GM18867 (cell line): ENCODE measurements around the gene JMJD1C.
"Not testable (repeated sequence)": the region's sequence is repeated elsewhere in the genome, so short reads cannot be mapped to it uniquely, and the experiment has no call there.

Experiments
- ATAC-seq: cut with Tn5 transposase; IDR thresholded peaks from one replicate; pipeline ENCODE4 v1.9.1; 2021; ENCODE audit warnings: mild to moderate bottlenecking, moderate library complexity; ENCODE audit not compliant: unreplicated experiment

Gene JMJD1C, protein sequence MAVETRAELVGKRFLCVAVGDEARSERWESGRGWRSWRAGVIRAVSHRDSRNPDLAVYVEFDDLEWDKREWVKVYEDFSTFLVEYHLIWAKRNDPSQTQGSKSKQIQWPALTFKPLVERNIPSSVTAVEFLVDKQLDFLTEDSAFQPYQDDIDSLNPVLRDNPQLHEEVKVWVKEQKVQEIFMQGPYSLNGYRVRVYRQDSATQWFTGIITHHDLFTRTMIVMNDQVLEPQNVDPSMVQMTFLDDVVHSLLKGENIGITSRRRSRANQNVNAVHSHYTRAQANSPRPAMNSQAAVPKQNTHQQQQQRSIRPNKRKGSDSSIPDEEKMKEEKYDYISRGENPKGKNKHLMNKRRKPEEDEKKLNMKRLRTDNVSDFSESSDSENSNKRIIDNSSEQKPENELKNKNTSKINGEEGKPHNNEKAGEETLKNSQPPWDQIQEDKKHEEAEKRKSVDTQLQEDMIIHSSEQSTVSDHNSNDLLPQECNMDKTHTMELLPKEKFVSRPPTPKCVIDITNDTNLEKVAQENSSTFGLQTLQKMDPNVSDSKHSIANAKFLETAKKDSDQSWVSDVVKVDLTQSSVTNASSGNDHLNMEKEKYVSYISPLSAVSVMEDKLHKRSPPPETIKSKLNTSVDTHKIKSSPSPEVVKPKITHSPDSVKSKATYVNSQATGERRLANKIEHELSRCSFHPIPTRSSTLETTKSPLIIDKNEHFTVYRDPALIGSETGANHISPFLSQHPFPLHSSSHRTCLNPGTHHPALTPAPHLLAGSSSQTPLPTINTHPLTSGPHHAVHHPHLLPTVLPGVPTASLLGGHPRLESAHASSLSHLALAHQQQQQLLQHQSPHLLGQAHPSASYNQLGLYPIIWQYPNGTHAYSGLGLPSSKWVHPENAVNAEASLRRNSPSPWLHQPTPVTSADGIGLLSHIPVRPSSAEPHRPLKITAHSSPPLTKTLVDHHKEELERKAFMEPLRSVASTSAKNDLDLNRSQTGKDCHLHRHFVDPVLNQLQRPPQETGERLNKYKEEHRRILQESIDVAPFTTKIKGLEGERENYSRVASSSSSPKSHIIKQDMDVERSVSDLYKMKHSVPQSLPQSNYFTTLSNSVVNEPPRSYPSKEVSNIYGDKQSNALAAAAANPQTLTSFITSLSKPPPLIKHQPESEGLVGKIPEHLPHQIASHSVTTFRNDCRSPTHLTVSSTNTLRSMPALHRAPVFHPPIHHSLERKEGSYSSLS (N-terminal part only)

GRCh38 chr10:63465293-63466143 lies at the start of gene JMJD1C:
TSS of gene JMJD1C (minus strand) at chr10:63465977. CDS start at chr10:63465662, 315 bp downstream.
- ATAC-seq = peak; percentile 75

GRCh38 chr10:63515002-63515763 lies 49.4 kb upstream of the JMJD1C start:
- no peak for ATAC-seq

DNA sequence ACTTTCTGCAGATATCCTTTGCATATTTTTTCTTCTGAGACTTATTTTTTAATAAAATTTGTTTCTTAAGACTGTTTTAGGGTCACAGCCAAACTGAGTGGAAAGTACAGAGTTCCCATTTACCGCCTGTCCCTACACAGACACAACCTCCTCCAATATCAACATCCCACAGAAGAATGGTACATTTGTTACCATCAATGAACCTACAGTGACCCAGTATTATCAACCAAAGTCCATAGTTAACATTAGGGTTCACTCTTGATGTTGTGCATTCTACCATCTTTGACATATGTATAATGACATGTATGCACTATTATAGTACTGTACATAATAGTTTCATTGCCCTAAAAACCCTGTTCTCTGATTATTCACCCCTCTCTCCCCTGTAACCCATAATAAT lies 40.8 kb upstream of the JMJD1C start:
- no peak for ATAC-seq

GRCh38 chr10:63505562-63505961 lies 39.8 kb upstream of the JMJD1C start:
- ATAC-seq = no peak

GRCh38 chr10:63504145-63504881 lies 38.5 kb upstream of the JMJD1C start:
- ATAC-seq = no peak

GRCh38 chr10:63503395-63503794 lies 37.6 kb upstream of the JMJD1C start:
- ATAC-seq = no peak

- no peak for ATAC-seq
Observed at GRCh38 chr10:63502832-63503231, 37.1 kb upstream of the JMJD1C start.

- ATAC-seq = no peak
Observed at GRCh38 chr10:63501954-63502353, 36.2 kb upstream of the JMJD1C start.

- not testable (repeated sequence) for ATAC-seq
Observed at GRCh38 chr10:63500551-63500950, 34.8 kb upstream of the JMJD1C start.

GRCh38 chr10:63498665-63499064 lies 32.9 kb upstream of the JMJD1C start:
- no peak for ATAC-seq

DNA sequence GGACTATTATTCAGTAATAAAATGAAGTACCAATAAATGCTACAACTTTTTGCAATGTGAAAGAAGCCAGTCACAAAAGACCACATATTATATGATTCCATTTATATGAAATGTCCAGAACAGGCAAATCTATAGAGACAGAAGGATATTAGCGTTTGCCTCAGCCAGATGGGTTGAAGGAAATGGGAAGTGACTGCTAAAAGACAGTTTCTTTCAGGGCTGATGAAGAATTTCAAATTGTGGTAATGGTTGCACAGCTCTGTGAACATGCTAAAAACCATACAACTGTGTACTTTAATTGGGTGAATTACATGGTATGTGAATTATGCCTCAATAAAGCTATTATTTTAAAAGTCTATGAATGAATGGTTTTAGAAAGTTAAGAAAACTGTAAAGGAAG lies 31.5 kb upstream of the JMJD1C start:
- ATAC-seq = no peak

GRCh38 chr10:63496561-63496960 lies 30.8 kb upstream of the JMJD1C start:
- no peak for ATAC-seq

DNA sequence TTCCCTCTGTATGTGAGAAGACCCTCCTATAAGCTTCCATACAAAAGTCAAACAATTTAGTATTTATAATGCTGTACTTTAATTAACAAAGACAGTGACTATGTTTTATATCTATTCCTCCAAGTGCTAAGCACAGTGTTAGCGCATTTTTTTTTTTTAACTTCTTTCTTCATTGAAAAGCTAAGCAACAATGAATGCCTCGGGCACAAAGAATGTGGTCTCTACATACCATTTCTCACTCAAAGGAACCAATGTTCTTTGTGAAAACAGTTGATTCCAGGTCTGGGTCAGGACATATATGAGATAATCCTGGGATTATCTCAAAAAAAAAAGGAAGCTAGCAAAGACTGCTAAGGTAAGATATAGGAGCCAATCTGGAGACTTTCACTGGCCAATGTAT lies 29.2 kb upstream of the JMJD1C start:
- no peak for ATAC-seq

GRCh38 chr10:63493004-63493403 lies 27.2 kb upstream of the JMJD1C start:
- no peak for ATAC-seq

DNA sequence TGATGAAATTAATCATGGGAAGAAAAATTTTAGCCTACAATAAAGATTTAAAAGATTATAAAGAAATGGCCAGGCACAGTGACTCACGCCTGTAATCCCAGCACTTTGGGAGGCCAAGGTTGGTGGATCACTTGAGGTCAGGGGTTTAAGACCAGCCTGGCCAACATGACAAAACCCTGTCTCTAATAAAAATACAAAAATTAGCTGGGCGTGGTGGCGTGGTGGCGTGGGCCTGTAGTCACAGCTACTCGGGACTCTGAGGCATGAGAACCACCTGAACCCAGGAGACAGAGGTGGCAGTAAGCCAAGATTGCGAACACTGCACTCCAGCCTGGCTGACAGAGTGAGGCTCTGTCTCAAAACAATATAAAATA lies 26.5 kb upstream of the JMJD1C start:
- ATAC-seq = not testable (repeated sequence)

DNA sequence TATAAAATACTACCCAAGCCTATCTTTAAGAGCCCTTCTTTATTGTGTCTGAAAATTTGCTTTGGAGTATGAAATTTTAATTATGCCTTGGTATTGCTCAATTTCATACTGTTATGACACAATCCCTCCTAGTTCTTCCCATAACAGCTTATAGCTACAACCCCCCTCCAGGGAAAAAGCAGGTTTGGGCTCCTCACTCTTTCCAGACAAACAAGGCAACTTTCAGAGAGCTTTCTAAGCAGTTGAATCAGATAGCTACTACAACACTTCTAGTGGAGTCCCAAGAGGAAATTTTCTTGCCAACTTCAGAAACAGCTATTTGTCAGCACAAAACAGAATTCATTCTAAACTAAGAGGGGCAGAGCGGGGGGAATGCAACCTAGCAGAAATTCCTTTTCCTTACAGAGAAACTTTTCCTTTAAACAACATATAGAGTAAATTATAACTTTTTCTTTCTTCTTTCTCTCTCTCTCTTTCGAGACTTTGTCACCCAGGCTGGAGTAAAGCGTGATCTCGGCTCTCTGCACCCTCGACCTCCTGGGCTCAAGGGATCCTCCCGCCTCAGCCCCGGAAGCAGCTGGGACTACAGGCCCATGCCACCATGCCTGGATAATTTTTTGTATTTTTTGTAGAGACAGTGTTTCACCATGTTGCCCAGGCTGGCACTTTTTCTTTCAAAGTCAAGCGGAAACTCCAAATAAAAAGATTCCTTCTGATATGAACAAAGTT lies 26.0 kb upstream of the JMJD1C start:
- no peak for ATAC-seq

DNA sequence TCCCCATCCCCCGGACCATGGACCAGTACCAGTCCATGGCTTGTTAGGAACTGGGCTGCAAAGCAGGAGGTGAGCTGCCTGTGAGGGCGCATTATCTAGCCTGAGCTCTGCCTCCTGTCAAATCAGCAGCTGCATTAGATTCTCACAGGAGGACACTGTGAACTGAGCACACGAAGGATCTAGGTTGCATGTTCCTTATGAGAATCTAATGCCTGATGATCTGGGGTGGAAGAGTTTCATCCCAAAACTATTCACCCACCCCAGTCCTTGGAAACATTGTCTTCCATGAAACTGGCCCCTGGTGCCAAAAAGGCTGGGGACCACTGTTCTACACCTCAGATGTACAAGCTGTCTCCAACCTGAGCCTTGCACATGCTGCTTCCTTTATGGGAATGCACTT lies 24.1 kb upstream of the JMJD1C start:
- no peak for ATAC-seq

DNA sequence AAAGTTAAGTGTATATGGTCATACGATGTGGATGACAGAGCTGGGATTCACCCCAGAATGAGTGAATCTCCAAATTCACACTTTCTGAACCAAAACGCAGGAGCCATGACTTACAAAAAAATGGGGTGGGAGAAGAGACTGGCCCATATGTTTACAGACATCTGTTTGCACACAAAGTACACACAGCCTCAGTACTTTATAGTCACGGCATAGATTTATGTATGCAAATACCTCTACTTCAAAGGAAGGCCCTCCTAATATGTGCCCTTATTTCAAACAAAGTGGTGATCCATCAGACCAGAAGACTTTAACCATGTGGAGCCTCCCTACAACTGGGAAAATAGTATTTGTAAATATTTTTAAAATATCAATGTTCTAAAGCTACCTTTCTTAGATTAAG lies 22.2 kb upstream of the JMJD1C start:
- no peak for ATAC-seq
